DOHH2 (cell line): ENCODE results near the gene CLTCL1.

Experiments used
- H3F3A ChIP-seq: fragments of 200-600 bp; sonication (generic), shearing (Covaris generic); 2 replicates; pipeline ENCODE4 v1.6.0; 2016; ENCODE audit warnings: antibody characterized with exemption, mild to moderate bottlenecking; ENCODE audit not compliant: control insufficient read depth, insufficient read depth
- H3K27ac ChIP-seq: fragments of 200-600 bp; sonication (generic); 2 replicates; pipeline ENCODE4 v1.5.1; 2014; ENCODE audit warnings: low read depth, mild to moderate bottlenecking, low read length, moderate library complexity
- H3K27me3 ChIP-seq: fragments of 200-600 bp; sonication (generic); 2 replicates; pipeline ENCODE4 v1.6.1; 2014; ENCODE audit warnings: mild to moderate bottlenecking, low read length, mixed read lengths; ENCODE audit not compliant: control insufficient read depth
- H3K36me3 ChIP-seq: fragments of 200-600 bp; sonication (generic); 2 replicates; pipeline ENCODE4 v1.6.1; 2014; ENCODE audit warnings: mild to moderate bottlenecking, low read length, moderate library complexity, mixed read lengths; ENCODE audit not compliant: control insufficient read depth
- H3K4me1 ChIP-seq: fragments of 200-600 bp; sonication (generic); 2 replicates; pipeline ENCODE4 v1.6.1; 2014; ENCODE audit warnings: mild to moderate bottlenecking, low read length, mixed read lengths; ENCODE audit not compliant: control insufficient read depth
- H3K4me2 ChIP-seq: fragments of 200-600 bp; sonication (generic); 2 replicates; pipeline ENCODE4 v1.6.0; 2014; ENCODE audit warnings: mild to moderate bottlenecking, low read length, moderate library complexity
- H3K4me3 ChIP-seq: fragments of 200-600 bp; sonication (generic); 2 replicates; pipeline ENCODE4 v1.5.1; 2014; ENCODE audit warnings: mild to moderate bottlenecking, low read length, mixed read lengths
- H3K79me2 ChIP-seq: fragments of 200-600 bp; sonication (generic); 2 replicates; pipeline ENCODE4 v1.6.1; 2014; ENCODE audit warnings: mild to moderate bottlenecking, low read length, mixed read lengths; ENCODE audit not compliant: control insufficient read depth
- H3K9me2 ChIP-seq: fragments of 200-600 bp; sonication (generic); replicated peaks from 2 replicates; pipeline ENCODE4 v1.6.1; 2014; ENCODE audit warnings: mild to moderate bottlenecking, low read length, mixed read lengths; ENCODE audit not compliant: control insufficient read depth
- H3K9me3 ChIP-seq: fragments of 200-600 bp; sonication (generic); 2 replicates; pipeline ENCODE4 v1.6.1; 2014; ENCODE audit warnings: antibody characterized with exemption, low read length, mixed read lengths; ENCODE audit not compliant: control insufficient read depth, insufficient read depth
- H4K20me1 ChIP-seq: fragments of 200-600 bp; sonication (generic); 2 replicates; pipeline ENCODE4 v1.6.0; 2014; ENCODE audit warnings: low read depth, mild to moderate bottlenecking, antibody characterized with exemption, low read length, moderate library complexity; ENCODE audit not compliant: control insufficient read depth, insufficient read depth
- CTCF ChIP-seq: fragments of 200-600 bp; sonication (generic); IDR thresholded peaks from one replicate; pipeline ENCODE4 v1.5.1; 2014; ENCODE audit warnings: antibody characterized with exemption, mild to moderate bottlenecking, low read depth, low read length; ENCODE audit not compliant: poor library complexity, severe bottlenecking
- EZH2phosphoT487 ChIP-seq: fragments of 200-600 bp; sonication (generic); IDR thresholded peaks from 2 replicates; pipeline ENCODE4 v1.6.1; 2017; ENCODE audit warnings: borderline replicate concordance, mild to moderate bottlenecking, antibody characterized with exemption, low read length, moderate library complexity, mixed read lengths

The CLTCL1 gene

GRCh38 chr22:19195796-19196731, 95.5 kb downstream of the CLTCL1 start:
- no peaks in the 10 kb centered on the region for H3K9me2 ChIP-seq
- H3F3A ChIP-seq = no peaks in the 10 kb centered on the region
- peaks cover 11% of the 10 kb centered on the region for H3K27me3 ChIP-seq
- H3K4me1 ChIP-seq = peaks cover 4% of the 10 kb centered on the region; the same call in 1 of the 2 replicates
- H3K27ac ChIP-seq = no peak overlapping the region
- TF ChIP-seq EZH2phosphoT487 (no peak), CTCF (no peak)
- H3K9me3 ChIP-seq = no peaks in the 10 kb centered on the region
- no peaks in the 10 kb centered on the region for H4K20me1 ChIP-seq
- no peak overlapping the region for H3K4me2 ChIP-seq
- H3K79me2 ChIP-seq = no peaks in the 10 kb centered on the region
- no peaks in the 10 kb centered on the region for H3K36me3 ChIP-seq
- H3K4me3 ChIP-seq = no peak overlapping the region

DNA sequence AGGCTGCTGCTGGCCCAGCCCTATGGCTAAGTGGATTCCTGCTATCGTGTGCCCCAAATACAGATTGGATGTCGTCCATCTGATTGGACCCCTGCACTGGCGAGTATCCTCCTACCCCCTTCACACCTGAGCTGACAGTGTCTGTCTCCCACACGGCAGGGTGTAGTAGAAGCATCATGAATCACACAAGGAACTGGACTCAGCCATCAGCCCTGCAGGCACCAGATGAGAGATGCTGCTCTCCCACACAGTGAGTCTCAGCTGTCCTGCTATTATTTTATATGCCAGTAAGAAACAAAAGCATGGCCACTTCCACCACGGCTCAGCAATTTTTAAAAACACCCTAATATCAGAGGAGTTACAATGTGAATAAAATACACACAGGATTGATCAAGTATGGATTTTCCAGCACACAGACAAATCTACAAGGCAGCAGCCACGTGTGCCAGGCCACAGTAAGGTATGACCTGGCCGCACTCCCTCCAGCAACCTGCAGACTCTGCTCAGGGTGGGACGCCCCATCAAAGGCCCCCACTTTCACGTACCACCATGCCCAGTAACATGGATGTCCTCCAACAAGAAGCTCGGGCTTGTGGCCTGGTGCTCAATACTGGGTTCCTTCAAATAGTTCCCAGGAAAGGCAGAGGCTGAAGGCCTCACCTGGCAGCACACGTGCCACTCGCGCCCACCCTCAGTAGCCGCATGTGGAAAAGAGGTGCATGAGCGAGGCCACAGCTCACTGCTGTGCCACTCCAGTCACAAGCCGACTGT, 96.6 kb downstream of the CLTCL1 start:
- H3K4me3 ChIP-seq = no peak overlapping the region
- no peak for TF ChIP-seq EZH2phosphoT487
- no peak for TF ChIP-seq CTCF
- H3K36me3 ChIP-seq = no peaks in the 10 kb centered on the region
- H3F3A ChIP-seq = no peaks in the 10 kb centered on the region
- H3K27ac ChIP-seq = no peak overlapping the region
- no peak overlapping the region for H3K4me2 ChIP-seq
- peaks cover 4% of the 10 kb centered on the region; the same call in 1 of the 2 replicates for H3K4me1 ChIP-seq
- no peaks in the 10 kb centered on the region for H3K9me2 ChIP-seq
- H4K20me1 ChIP-seq = no peaks in the 10 kb centered on the region
- H3K79me2 ChIP-seq = no peaks in the 10 kb centered on the region
- H3K27me3 ChIP-seq = peaks cover 11% of the 10 kb centered on the region
- H3K9me3 ChIP-seq = no peaks in the 10 kb centered on the region

DNA sequence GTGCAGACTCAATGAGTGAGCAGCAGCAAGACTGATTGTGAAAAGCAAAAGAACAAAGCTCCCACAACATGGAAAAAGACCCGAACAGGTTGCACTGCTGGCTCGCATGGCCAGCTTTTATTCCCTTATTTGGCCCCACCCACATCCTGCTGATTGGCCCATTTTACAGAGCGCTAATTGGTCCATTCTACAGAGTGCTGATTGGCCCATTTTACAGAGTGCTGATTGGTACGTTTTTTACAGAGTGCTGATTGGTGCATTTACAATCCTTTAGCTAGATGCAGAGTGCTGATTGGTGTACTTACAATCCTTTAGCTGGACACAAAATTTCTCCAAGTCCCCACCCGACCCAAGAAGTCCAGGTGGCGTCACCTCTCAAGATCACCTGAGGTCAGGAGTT, 97.6 kb downstream of the CLTCL1 start:
- H3K4me2 ChIP-seq = no peak overlapping the region
- H3K79me2 ChIP-seq = no peaks in the 10 kb centered on the region
- H3K9me2 ChIP-seq = no peaks in the 10 kb centered on the region
- H3K9me3 ChIP-seq = no peaks in the 10 kb centered on the region
- peaks cover 12% of the 10 kb centered on the region for H3K27me3 ChIP-seq
- H3K4me1 ChIP-seq = peaks cover 4% of the 10 kb centered on the region; the same call in 1 of the 2 replicates
- no peaks in the 10 kb centered on the region for H3K36me3 ChIP-seq
- no peaks in the 10 kb centered on the region for H4K20me1 ChIP-seq
- TF ChIP-seq CTCF (no peak), EZH2phosphoT487 (no peak)
- no peak overlapping the region for H3K4me3 ChIP-seq
- no peaks in the 10 kb centered on the region for H3F3A ChIP-seq
- H3K27ac ChIP-seq = no peak overlapping the region
